SU-DHL-6 (cell line): ENCODE measurements around the gene RUNX2.

Source experiments
- CTCF ChIP-seq: fragments of 200-600 bp; sonication (generic); IDR thresholded peaks from one replicate; pipeline ENCODE4 v1.5.1; 2017; ENCODE audit warnings: antibody characterized with exemption, mild to moderate bottlenecking, low read length, moderate library complexity; ENCODE audit not compliant: insufficient read depth, poor library complexity, severe bottlenecking
- EZH2phosphoT487 ChIP-seq: fragments of 200-600 bp; sonication (generic), shearing (Covaris generic); conservative IDR thresholded peaks from 2 replicates; pipeline ENCODE4 v1.6.1; 2018; ENCODE audit warnings: mild to moderate bottlenecking, antibody characterized with exemption, low read length, moderate library complexity, mixed read lengths

- TF ChIP-seq CTCF = no peak
- TF ChIP-seq EZH2phosphoT487 = no peak
These were observed 105.6 kb downstream of the RUNX2 start for GRCh38 chr6:45433533-45434380.
